ENCODE results near the gene FGF1. TPM values are rescaled to one million over a fixed set of nuclear protein-coding genes. Genes with fewer than 3 reads are reported as not detected.

FGF1 gene
- total RNA-seq, 4 donors from 2014 or later = 0.75 to 5.9 (median 4.8) TPM

- TF ChIP-seq, protein P1, sequence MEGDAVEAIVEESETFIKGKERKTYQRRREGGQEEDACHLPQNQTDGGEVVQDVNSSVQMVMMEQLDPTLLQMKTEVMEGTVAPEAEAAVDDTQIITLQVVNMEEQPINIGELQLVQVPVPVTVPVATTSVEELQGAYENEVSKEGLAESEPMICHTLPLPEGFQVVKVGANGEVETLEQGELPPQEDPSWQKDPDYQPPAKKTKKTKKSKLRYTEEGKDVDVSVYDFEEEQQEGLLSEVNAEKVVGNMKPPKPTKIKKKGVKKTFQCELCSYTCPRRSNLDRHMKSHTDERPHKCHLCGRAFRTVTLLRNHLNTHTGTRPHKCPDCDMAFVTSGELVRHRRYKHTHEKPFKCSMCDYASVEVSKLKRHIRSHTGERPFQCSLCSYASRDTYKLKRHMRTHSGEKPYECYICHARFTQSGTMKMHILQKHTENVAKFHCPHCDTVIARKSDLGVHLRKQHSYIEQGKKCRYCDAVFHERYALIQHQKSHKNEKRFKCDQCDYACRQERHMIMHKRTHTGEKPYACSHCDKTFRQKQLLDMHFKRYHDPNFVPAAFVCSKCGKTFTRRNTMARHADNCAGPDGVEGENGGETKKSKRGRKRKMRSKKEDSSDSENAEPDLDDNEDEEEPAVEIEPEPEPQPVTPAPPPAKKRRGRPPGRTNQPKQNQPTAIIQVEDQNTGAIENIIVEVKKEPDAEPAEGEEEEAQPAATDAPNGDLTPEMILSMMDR (IDR thresholded peaks at IDR 0.05; ENCODE audit: low read depth) = no peak
Measured at GRCh38 chr5:142667831-142668230, 18.1 kb downstream of the FGF1 start.

DNA sequence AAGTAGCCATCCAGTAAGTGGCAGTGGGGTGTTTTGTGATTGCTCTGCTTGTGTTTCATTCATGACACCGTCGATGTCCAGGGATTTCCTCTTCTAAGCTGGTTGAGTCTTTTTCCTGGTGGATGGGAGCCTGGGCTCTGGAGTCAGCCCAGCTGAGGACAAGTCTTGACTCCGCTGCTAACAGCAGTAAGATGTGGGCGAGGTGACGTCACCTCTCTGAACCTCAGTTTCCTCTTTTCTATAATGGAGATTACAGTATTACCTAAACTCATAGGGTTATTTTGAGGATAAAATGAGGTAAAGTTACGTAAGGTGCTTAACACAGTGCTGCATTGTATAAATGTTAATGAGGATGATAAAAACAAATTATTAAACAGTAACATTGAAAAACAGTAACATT is 21.3 kb downstream of the FGF1 start:
- TF ChIP-seq, protein P1 (IDR thresholded peaks at IDR 0.05; ENCODE audit: low read depth) = no peak

- TF ChIP-seq, protein P1 (IDR thresholded peaks at IDR 0.05; ENCODE audit: low read depth) = no peak
Measured at GRCh38 chr5:142664067-142664466, 21.8 kb downstream of the FGF1 start.

DNA sequence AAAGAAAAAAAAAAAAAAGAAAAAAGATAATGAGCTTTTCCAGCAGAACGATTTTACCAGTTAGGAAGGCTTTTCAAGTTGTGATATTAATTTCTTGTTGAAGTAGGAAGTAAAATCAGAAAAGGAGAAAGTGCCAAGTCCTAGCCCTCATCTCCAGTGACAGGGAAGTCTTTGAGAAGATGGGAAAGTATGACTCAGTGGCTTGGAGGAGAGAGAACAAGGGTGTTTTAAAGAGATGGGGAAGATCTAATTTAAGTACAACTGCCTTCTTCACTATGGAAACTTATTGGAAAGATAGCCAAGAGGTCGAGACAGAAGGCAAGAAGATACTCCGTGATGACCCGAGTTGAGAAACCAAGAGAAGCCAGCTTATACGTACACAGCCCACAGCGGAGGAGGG is 22.6 kb downstream of the FGF1 start:
- TF ChIP-seq, protein P1 (IDR thresholded peaks at IDR 0.05; ENCODE audit: low read depth) = no peak

DNA sequence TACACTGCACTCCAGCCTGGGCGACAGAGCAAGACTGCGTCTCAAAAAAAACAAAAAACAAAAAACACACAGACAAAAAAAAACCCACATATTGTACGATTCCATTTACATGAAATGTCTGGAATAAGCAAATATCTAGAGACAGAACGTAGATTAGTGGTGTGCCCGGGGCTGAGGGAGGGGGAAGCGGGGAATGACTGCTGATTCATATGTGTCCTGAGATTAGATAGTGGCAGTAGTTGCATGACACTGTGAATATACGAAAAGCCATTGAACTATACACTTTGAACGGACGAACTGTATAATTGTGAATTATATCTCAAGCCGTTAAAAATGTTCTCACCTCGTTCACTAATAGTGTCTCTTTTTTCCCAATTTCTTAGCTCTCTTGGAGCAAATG is 23.9 kb downstream of the FGF1 start:
- TF ChIP-seq, protein P1 (IDR thresholded peaks at IDR 0.05; ENCODE audit: low read depth) = no peak

- TF ChIP-seq, protein P1 (IDR thresholded peaks at IDR 0.05; ENCODE audit: low read depth) = no peak
Measured at GRCh38 chr5:142661143-142661542, 24.7 kb downstream of the FGF1 start.

DNA sequence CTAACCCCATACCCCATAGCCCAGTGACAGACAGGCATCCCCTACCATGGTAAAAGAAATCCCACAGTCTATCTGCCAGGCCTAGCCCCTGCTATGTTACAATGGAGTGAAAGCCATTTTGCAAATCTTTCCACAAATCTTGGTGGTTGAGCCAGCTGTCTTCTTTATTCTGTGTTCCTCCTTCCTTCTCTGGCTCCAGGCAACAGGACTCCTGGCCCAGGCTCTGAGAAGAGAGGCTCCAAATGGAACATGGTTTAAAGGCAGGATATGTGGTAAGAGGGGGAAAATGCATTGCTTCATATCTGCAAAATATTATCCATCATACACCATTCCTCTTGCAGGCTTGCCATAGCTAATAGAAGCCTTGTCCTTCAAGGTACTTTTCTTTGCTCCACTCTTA is 25.2 kb downstream of the FGF1 start:
- TF ChIP-seq, protein P1 (IDR thresholded peaks at IDR 0.05; ENCODE audit: low read depth) = no peak

All from subcutaneous adipose tissue (tissue), 4 donors.